Loucy (cell line): ENCODE data around the gene LEP.
"Not testable (repeated sequence)": the region's sequence is repeated elsewhere in the genome, so short reads cannot be mapped to it uniquely, and the experiment has no call there.

Experiments
- H2AFZ ChIP-seq: fragments of 200-600 bp; sonication (generic); 2 replicates; pipeline ENCODE4 v1.6.0; 2016; ENCODE audit warnings: antibody characterized with exemption, mild to moderate bottlenecking, low read length, moderate library complexity
- H3F3A ChIP-seq: fragments of 200-600 bp; 2 replicates; pipeline ENCODE4 v1.6.0; 2016; ENCODE audit warnings: antibody characterized with exemption, low read depth, mild to moderate bottlenecking
- H3K27me3 ChIP-seq: fragments of 200-600 bp; sonication (generic); 2 replicates; pipeline ENCODE4 v1.6.1; 2014; ENCODE audit warnings: low read length, mild to moderate bottlenecking; ENCODE audit not compliant: insufficient read depth, poor library complexity, severe bottlenecking
- H3K36me3 ChIP-seq: fragments of 200-600 bp; sonication (generic); 2 replicates; pipeline ENCODE4 v1.6.1; 2016; ENCODE audit warnings: low read length; ENCODE audit not compliant: insufficient read depth
- H3K4me1 ChIP-seq: fragments of 200-600 bp; sonication (generic); 2 replicates; pipeline ENCODE4 v1.5.1; 2014; ENCODE audit warnings: low read length, mild to moderate bottlenecking; ENCODE audit not compliant: insufficient read depth, poor library complexity, severe bottlenecking
- H3K4me2 ChIP-seq: fragments of 200-600 bp; sonication (generic); 2 replicates; pipeline ENCODE4 v1.6.0; 2014; ENCODE audit warnings: antibody characterized with exemption, low read length, low read depth, mild to moderate bottlenecking; ENCODE audit not compliant: poor library complexity, severe bottlenecking
- H3K4me3 ChIP-seq: fragments of 200-600 bp; sonication (generic); 2 replicates; pipeline ENCODE4 v1.5.1; 2014; ENCODE audit warnings: low read length, mild to moderate bottlenecking, mixed read lengths; ENCODE audit not compliant: poor library complexity, severe bottlenecking
- H3K79me2 ChIP-seq: fragments of 200-600 bp; sonication (generic); 2 replicates; pipeline ENCODE4 v1.6.1; 2014; ENCODE audit warnings: low read length; ENCODE audit not compliant: insufficient read depth
- H3K9ac ChIP-seq: fragments of 200-600 bp; sonication (generic); 2 replicates; pipeline ENCODE4 v1.6.0; 2014; ENCODE audit warnings: mild to moderate bottlenecking, low read depth, low read length, moderate library complexity; ENCODE audit not compliant: poor library complexity, severe bottlenecking
- H3K9me2 ChIP-seq: fragments of 200-600 bp; sonication (generic); replicated peaks from 2 replicates; pipeline ENCODE4 v1.6.1; 2016; ENCODE audit warnings: low read depth, low read length, mixed read lengths
- H3K9me3 ChIP-seq: fragments of 200-600 bp; sonication (generic); 2 replicates; pipeline ENCODE4 v1.6.1; 2014; ENCODE audit warnings: mild to moderate bottlenecking, antibody characterized with exemption, low read length, low read depth; ENCODE audit not compliant: insufficient read depth
- H4K20me1 ChIP-seq: fragments of 200-600 bp; sonication (generic); 2 replicates; pipeline ENCODE4 v1.6.0; 2014; ENCODE audit warnings: antibody characterized with exemption, low read length, mild to moderate bottlenecking; ENCODE audit not compliant: insufficient read depth, poor library complexity, severe bottlenecking
- CTCF ChIP-seq: fragments of 200-600 bp; sonication (generic); conservative IDR thresholded peaks from 2 replicates; pipeline ENCODE4 v1.5.1; 2014; ENCODE audit warnings: mild to moderate bottlenecking, antibody characterized with exemption, low read length
- EZH2phosphoT487 ChIP-seq: fragments of 200-600 bp; IDR thresholded peaks from 2 replicates; pipeline ENCODE4 v1.6.1; 2018; ENCODE audit warnings: antibody characterized with exemption, mild to moderate bottlenecking, moderate library complexity, borderline replicate concordance

Gene LEP

GRCh38 chr7:128281605-128282380 lies 40.7 kb downstream of the LEP start:
- H3K4me2 ChIP-seq = no peak overlapping the region
- H3K36me3 ChIP-seq = no peaks in the 10 kb centered on the region; the same call in 1 of the 2 replicates
- peaks cover 4% of the 10 kb centered on the region; the same call in 1 of the 2 replicates for H3K9me3 ChIP-seq
- H3K79me2 ChIP-seq = no peaks in the 10 kb centered on the region
- no peak overlapping the region for H2AFZ ChIP-seq
- no peaks in the 10 kb centered on the region for H3F3A ChIP-seq
- no peaks in the 10 kb centered on the region for H3K9me2 ChIP-seq
- no peak overlapping the region for H3K9ac ChIP-seq
- H4K20me1 ChIP-seq = no peaks in the 10 kb centered on the region
- no peaks in the 10 kb centered on the region for H3K4me1 ChIP-seq
- H3K27me3 ChIP-seq = no peaks in the 10 kb centered on the region
- no peak overlapping the region for H3K4me3 ChIP-seq
- TF ChIP-seq EZH2phosphoT487 = no peak
- no peak for TF ChIP-seq CTCF

- H3K79me2 ChIP-seq = no peaks in the 10 kb centered on the region
- no peak overlapping the region for H3K4me3 ChIP-seq
- no peaks in the 10 kb centered on the region for H4K20me1 ChIP-seq
- peaks cover 4% of the 10 kb centered on the region; the same call in 1 of the 2 replicates for H3K9me3 ChIP-seq
- H3K27me3 ChIP-seq = no peaks in the 10 kb centered on the region
- no peaks in the 10 kb centered on the region for H3K9me2 ChIP-seq
- H3K4me2 ChIP-seq = no peak overlapping the region
- no peaks in the 10 kb centered on the region for H3F3A ChIP-seq
- H3K4me1 ChIP-seq = no peaks in the 10 kb centered on the region
- no peak for TF ChIP-seq CTCF
- H3K36me3 ChIP-seq = no peaks in the 10 kb centered on the region; the same call in 1 of the 2 replicates
- no peak overlapping the region for H3K9ac ChIP-seq
- no peak overlapping the region for H2AFZ ChIP-seq
Measured at GRCh38 chr7:128284102-128284501, 43.0 kb downstream of the LEP start.

GRCh38 chr7:128287556-128287955 lies 46.5 kb downstream of the LEP start:
- Histone ChIP-seq H4K20me1 (no peaks in the 10 kb centered on the region), H3K36me3 (no peaks in the 10 kb centered on the region; the same call in 1 of the 2 replicates), H3K9me2 (no peaks in the 10 kb centered on the region), H3K27me3 (no peaks in the 10 kb centered on the region), H3K4me1 (no peaks in the 10 kb centered on the region), H2AFZ (no peak overlapping the region), H3K9ac (no peak overlapping the region), H3K4me3 (no peak overlapping the region), H3K4me2 (no peak overlapping the region), H3F3A (no peaks in the 10 kb centered on the region), H3K79me2 (no peaks in the 10 kb centered on the region), H3K9me3 (no peaks in the 10 kb centered on the region)
- no peak for TF ChIP-seq CTCF
- no peak for TF ChIP-seq EZH2phosphoT487

- H3K4me2 ChIP-seq, H3K9me2 ChIP-seq, H3K27me3 ChIP-seq, H3K4me1 ChIP-seq, H3K79me2 ChIP-seq, H2AFZ ChIP-seq, H3K4me3 ChIP-seq, H3K36me3 ChIP-seq, H3F3A ChIP-seq, H3K9ac ChIP-seq, H4K20me1 ChIP-seq, H3K9me3 ChIP-seq: not testable (repeated sequence)
Measured at GRCh38 chr7:128298004-128298403, 56.9 kb downstream of the LEP start.
